RWPE2 (cell line): ENCODE results near the gene RIPPLY1.
A peak's percentile ranks its signal among the peaks of the same experiment; 100 is the strongest.

Source experiments
- ATAC-seq: fragments of 200-7000 bp; cut with Tn5 transposase; 3 replicates; pipeline ENCODE4 v1.9.1; 2021; ENCODE audit warnings: low read depth
- DNase-seq: peaks from one replicate; pipeline ENCODE4 v3.0.0-alpha.2; 2020; ENCODE audit warnings: low spot score
- H3K27ac ChIP-seq: fragments of 450-650 bp; 2 replicates; pipeline ENCODE4 v1.5.1; 2017; ENCODE audit warnings: mild to moderate bottlenecking; ENCODE audit not compliant: poor library complexity, severe bottlenecking
- H3K27me3 ChIP-seq: fragments of 250-450 bp; sonication (Bioruptor Pico); 2 replicates; pipeline ENCODE4 v1.5.1; 2021; ENCODE audit warnings: mild to moderate bottlenecking, moderate library complexity; ENCODE audit not compliant: insufficient read depth, poor library complexity, severe bottlenecking
- H3K36me3 ChIP-seq: fragments of 250-450 bp; sonication (Bioruptor Pico); 2 replicates; pipeline ENCODE4 v1.5.1; 2020; ENCODE audit warnings: low read depth, mild to moderate bottlenecking, moderate library complexity
- H3K4me1 ChIP-seq: fragments of 250-450 bp; sonication (Bioruptor Pico); 2 replicates; pipeline ENCODE4 v1.5.1; 2021; ENCODE audit warnings: mild to moderate bottlenecking, moderate library complexity; ENCODE audit not compliant: insufficient read depth, poor library complexity, severe bottlenecking
- H3K4me3 ChIP-seq: fragments of 250-450 bp; sonication (Bioruptor Pico); 2 replicates; pipeline ENCODE4 v1.5.1; 2021; ENCODE audit warnings: mild to moderate bottlenecking, moderate library complexity; ENCODE audit not compliant: severe bottlenecking
- H3K9me3 ChIP-seq: fragments of 250-450 bp; sonication (Bioruptor Pico); 2 replicates; pipeline ENCODE4 v1.5.1; 2021; ENCODE audit warnings: mild to moderate bottlenecking, moderate library complexity; ENCODE audit not compliant: severe bottlenecking
- TF ChIP-seq, protein P1 (sequence below): fragments of 450-650 bp; IDR thresholded peaks from one replicate; pipeline ENCODE4 v1.5.1; 2017; ENCODE audit warnings: mild to moderate bottlenecking, moderate library complexity; ENCODE audit not compliant: poor library complexity, severe bottlenecking

The RIPPLY1 gene

DNA sequence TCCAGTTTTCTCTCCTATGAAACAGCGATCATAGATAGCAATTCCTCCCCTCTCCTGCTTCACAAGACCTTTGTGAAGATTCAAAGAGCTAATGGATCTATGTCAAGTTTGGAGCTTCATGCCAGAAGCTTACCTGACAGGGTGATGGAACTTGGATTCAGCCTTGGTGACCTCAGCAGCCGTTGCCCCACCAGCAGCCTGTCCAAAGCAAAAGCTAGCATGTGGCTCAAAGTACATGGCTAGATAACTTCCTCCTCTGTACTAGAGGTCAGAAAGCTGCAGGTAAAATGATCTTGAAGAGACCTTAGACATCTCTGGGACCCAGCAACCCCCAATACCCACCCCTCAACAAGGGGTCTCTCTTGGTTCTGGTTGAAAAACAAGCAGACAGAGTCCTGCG is 1.8 kb downstream of the RIPPLY1 start:
- Histone ChIP-seq H3K36me3 (no peaks in the 10 kb centered on the region), H3K27ac (no peak overlapping the region), H3K9me3 (no peaks in the 10 kb centered on the region), H3K27me3 (no peaks in the 10 kb centered on the region), H3K4me1 (no peaks in the 10 kb centered on the region), H3K4me3 (no peak overlapping the region)
- ATAC-seq (no peak), DNase-seq (no peak)
- TF ChIP-seq, protein P1, sequence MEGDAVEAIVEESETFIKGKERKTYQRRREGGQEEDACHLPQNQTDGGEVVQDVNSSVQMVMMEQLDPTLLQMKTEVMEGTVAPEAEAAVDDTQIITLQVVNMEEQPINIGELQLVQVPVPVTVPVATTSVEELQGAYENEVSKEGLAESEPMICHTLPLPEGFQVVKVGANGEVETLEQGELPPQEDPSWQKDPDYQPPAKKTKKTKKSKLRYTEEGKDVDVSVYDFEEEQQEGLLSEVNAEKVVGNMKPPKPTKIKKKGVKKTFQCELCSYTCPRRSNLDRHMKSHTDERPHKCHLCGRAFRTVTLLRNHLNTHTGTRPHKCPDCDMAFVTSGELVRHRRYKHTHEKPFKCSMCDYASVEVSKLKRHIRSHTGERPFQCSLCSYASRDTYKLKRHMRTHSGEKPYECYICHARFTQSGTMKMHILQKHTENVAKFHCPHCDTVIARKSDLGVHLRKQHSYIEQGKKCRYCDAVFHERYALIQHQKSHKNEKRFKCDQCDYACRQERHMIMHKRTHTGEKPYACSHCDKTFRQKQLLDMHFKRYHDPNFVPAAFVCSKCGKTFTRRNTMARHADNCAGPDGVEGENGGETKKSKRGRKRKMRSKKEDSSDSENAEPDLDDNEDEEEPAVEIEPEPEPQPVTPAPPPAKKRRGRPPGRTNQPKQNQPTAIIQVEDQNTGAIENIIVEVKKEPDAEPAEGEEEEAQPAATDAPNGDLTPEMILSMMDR, result no peak

DNA sequence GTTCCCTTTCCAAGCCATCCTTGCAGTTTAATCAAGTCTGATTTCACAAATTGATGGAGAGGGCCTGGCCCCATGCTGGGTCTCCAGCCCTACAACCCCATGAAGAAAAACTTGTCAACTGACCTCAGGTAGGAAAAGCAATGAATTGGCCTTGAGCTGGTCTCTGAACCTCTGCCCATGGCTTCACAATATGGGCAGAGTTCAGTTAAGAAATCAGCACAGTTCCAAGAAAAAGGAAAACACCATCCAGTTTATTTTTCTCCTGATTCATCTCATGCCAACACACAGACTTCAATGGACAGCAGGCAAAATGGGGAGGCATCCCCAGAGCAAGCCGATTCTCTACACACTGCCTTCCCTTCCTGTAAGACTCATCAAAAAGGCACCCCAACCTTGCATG is 3.3 kb downstream of the RIPPLY1 start:
- H3K27ac ChIP-seq, result no peak overlapping the region
- ATAC-seq, result no peak
- no peak overlapping the region for H3K4me3 ChIP-seq
- no peaks in the 10 kb centered on the region for H3K36me3 ChIP-seq
- peaks cover 12% of the 10 kb centered on the region for H3K4me1 ChIP-seq
- TF ChIP-seq, protein P1, result no peak
- no peak for DNase-seq
- H3K27me3 ChIP-seq, result no peaks in the 10 kb centered on the region
- H3K9me3 ChIP-seq, result no peaks in the 10 kb centered on the region

DNA sequence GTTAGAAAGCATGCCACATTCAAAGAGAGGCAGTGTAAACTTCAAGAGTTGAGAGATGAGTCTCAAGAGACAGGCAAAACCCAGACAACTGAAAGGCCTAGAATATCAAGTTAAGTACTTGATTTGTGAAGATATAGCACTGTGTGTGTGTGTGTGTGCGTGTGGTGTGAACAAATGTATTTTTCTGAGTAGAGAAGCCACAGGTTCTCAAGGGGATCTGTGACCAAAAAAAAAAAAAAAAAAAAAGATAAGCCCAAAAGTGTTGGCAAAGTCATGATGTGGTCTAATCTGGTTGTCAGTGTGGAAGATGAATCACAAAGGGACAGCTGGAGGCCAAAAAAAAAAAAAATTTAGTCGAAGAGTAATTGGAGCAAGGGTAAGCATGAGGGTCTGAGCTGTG is 3.9 kb downstream of the RIPPLY1 start:
- Histone ChIP-seq H3K27ac (no peak overlapping the region), H3K4me3 (no peak overlapping the region), H3K4me1 (peaks cover 15% of the 10 kb centered on the region), H3K9me3 (no peaks in the 10 kb centered on the region), H3K36me3 (no peaks in the 10 kb centered on the region), H3K27me3 (no peaks in the 10 kb centered on the region)
- TF ChIP-seq, protein P1, result no peak
- DNase-seq (no peak), ATAC-seq (no peak)

DNA sequence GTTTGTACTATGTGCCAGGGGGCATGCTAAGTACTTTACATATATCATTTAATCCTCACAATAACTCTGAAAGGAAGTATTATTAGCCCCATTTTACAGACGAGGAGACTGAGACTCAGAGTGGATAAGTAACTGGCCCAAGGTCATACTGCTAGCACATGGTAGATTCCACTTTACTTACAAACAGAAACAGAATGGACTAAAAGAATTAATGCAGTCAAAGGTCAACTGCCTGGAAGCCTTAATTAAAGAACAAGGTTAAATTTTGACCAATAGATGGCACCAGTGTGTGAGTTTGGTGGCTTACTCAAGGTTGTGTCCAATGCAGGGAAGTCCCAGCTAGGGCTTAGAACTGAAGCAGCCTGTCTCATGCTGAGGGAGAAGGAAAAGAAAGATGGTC is 4.7 kb downstream of the RIPPLY1 start:
- TF ChIP-seq, protein P1, result peak; percentile 50
- DNase-seq, result no peak
- no peaks in the 10 kb centered on the region for H3K36me3 ChIP-seq
- H3K4me1 ChIP-seq, result peaks cover 15% of the 10 kb centered on the region
- no peak overlapping the region for H3K27ac ChIP-seq
- peak; percentile 45; the same call in 1 of the 3 replicates for ATAC-seq
- no peaks in the 10 kb centered on the region for H3K27me3 ChIP-seq
- no peaks in the 10 kb centered on the region for H3K9me3 ChIP-seq
- no peak overlapping the region for H3K4me3 ChIP-seq

DNA sequence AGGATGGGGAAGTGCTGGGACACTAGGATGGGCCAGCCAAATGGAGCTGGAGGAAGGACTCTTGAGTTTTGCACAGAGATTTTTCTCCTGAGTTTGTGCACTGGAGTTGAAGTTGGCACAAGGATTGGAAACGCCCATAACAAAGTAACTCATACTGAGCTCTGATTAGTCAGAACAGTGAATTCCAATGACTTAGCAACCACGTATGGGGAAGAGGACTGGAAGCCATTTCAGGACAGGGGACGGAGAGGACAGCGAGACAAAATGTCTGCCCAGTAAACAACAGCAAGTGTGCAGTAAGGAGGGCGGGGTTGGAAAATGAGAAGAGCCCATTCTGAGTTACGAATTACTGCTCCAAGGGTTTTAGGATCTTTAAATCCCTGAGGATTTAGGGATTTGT is 5.9 kb downstream of the RIPPLY1 start:
- Histone ChIP-seq H3K36me3 (no peaks in the 10 kb centered on the region), H3K9me3 (no peaks in the 10 kb centered on the region), H3K27me3 (no peaks in the 10 kb centered on the region), H3K27ac (no peak overlapping the region), H3K4me3 (no peak overlapping the region), H3K4me1 (peaks cover 15% of the 10 kb centered on the region)
- ATAC-seq, result no peak; the same call in 2 of the 3 replicates
- DNase-seq, result no peak
- TF ChIP-seq, protein P1, result no peak
